Thoracic aorta (tissue), 2 donors: ENCODE results near the gene TNIP1. TPM values are rescaled to one million over a fixed set of nuclear protein-coding genes. Genes with fewer than 3 reads are reported as not detected.
A peak's percentile ranks its signal among the peaks of the same experiment; 100 is the strongest.

Source experiments
- ATAC-seq: fragments of 150-250 bp; one replicate; pipeline ENCODE4 v1.8.0; 2017; ENCODE audit warnings: low read depth; ENCODE audit not compliant: insufficient number of reproducible peaks, low FRiP score
- DNase-seq: peaks from one replicate; pipeline ENCODE4 v3.0.0-alpha.2; 2020; ENCODE audit warnings: low spot score
- H3K27ac ChIP-seq, 2 donors: fragments of 200-600 bp; sonication (generic); 1 replicate in 1 of 2; 2 replicates in 1 of 2; pipeline ENCODE4 v1.5.1; 2016; ENCODE audit warnings: mild to moderate bottlenecking in 2 of 2, moderate library complexity in 2 of 2
- H3K27me3 ChIP-seq: fragments of 200-600 bp; sonication (generic); replicated peaks from 2 replicates; pipeline ENCODE4 v1.6.0; 2016; ENCODE audit warnings: mild to moderate bottlenecking; ENCODE audit not compliant: insufficient read depth
- H3K36me3 ChIP-seq: fragments of 200-600 bp; sonication (generic); one replicate; pipeline ENCODE4 v1.5.1; 2016
- H3K4me1 ChIP-seq, 2 donors: fragments of 200-600 bp; sonication (generic); 1 replicate in 1 of 2; 2 replicates in 1 of 2; pipeline versions ENCODE4 v1.5.1 to v1.6.0; 2016; ENCODE audit warnings: low read depth in 2 of 2, mild to moderate bottlenecking in 1 of 2; ENCODE audit not compliant: control insufficient read depth in 1 of 2
- H3K4me3 ChIP-seq: fragments of 200-600 bp; sonication (generic); 2 replicates; pipeline ENCODE4 v1.5.1; 2016; ENCODE audit warnings: mild to moderate bottlenecking
- H3K9me3 ChIP-seq: fragments of 200-600 bp; sonication (generic); 2 replicates; pipeline ENCODE4 v1.5.1; 2016
- CTCF ChIP-seq: fragments of 200-600 bp; sonication (generic); IDR thresholded peaks from one replicate; pipeline ENCODE4 v1.5.1; 2019; ENCODE audit warnings: antibody characterized with exemption
- total RNA-seq, 2 donors: library from RNA; depleted of rRNA; stranded (reverse); fragments of >200 nt; gene quantifications; one replicate each; pipeline versions ENCODE4 v1.1.0 to v1.2.3, GENCODE V29; 2016

Gene TNIP1
- total RNA-seq, 2 donors from 2014 or later = 77.4 to 103 TPM

GRCh38 chr5:151121095-151121494 lies 40.3 kb upstream of the TNIP1 start:
- peaks cover 59% of the 10 kb centered on the region for H3K36me3 ChIP-seq
- no peaks in the 10 kb centered on the region for H3K27me3 ChIP-seq
- no peak for ATAC-seq
- peak overlapping the region in 1 of 2 donors; percentile 41 for H3K27ac ChIP-seq
- H3K4me1 ChIP-seq = peaks cover 0 to 17% of the 10 kb centered on the region in 2 donors
- H3K9me3 ChIP-seq = no peaks in the 10 kb centered on the region
- DNase-seq = no peak
- no peak for TF ChIP-seq CTCF
- H3K4me3 ChIP-seq = no peak overlapping the region

- H3K4me1 ChIP-seq = peaks cover 0 to 8% of the 10 kb centered on the region in 2 donors
- ATAC-seq = no peak
- TF ChIP-seq CTCF = no peak
Measured at GRCh38 chr5:151118913-151119575, 38.2 kb upstream of the TNIP1 start.

GRCh38 chr5:151115272-151115905 lies 34.6 kb upstream of the TNIP1 start:
- DNase-seq (no peak), ATAC-seq (no peak)
- Histone ChIP-seq H3K36me3 (peaks cover 44% of the 10 kb centered on the region), H3K4me1 (no peaks in the 10 kb centered on the region), H3K4me3 (no peak overlapping the region), H3K9me3 (no peaks in the 10 kb centered on the region), H3K27ac (no peak overlapping the region), H3K27me3 (no peaks in the 10 kb centered on the region)
- TF ChIP-seq CTCF = peak; percentile 92

More at GRCh38 chr5:151118913-151119575, 38.2 kb upstream of the TNIP1 start:
- no peaks in the 10 kb centered on the region for H3K9me3 ChIP-seq
- peak overlapping the region in 1 of 2 donors; percentile 3 for H3K27ac ChIP-seq
- H3K36me3 ChIP-seq = peaks cover 59% of the 10 kb centered on the region
- DNase-seq = no peak
- no peaks in the 10 kb centered on the region for H3K27me3 ChIP-seq
- no peak overlapping the region for H3K4me3 ChIP-seq

GRCh38 chr5:151113651-151114050 lies 32.8 kb upstream of the TNIP1 start:
- no peak for TF ChIP-seq CTCF
- Histone ChIP-seq H3K27ac (no peak overlapping the region), H3K4me3 (no peak overlapping the region), H3K4me1 (peaks cover under 1 to 7% of the 10 kb centered on the region in 2 donors), H3K27me3 (no peaks in the 10 kb centered on the region), H3K36me3 (peaks cover 48% of the 10 kb centered on the region), H3K9me3 (no peaks in the 10 kb centered on the region)
- ATAC-seq (no peak), DNase-seq (no peak)

- no peaks in the 10 kb centered on the region for H3K9me3 ChIP-seq
- no peak overlapping the region for H3K4me3 ChIP-seq
- ATAC-seq (no peak), DNase-seq (no peak)
- peaks cover 42% of the 10 kb centered on the region for H3K36me3 ChIP-seq
- H3K27ac ChIP-seq = no peak overlapping the region
- H3K4me1 ChIP-seq = peaks cover 5 to 17% of the 10 kb centered on the region in 2 donors
- no peak for TF ChIP-seq CTCF
- no peaks in the 10 kb centered on the region for H3K27me3 ChIP-seq
Measured at GRCh38 chr5:151110992-151111391, 30.2 kb upstream of the TNIP1 start.
